ENCODE measurements around the gene CEP112. TPM values are rescaled to one million over a fixed set of nuclear protein-coding genes. Genes with fewer than 3 reads are reported as not detected.
A peak's percentile ranks its signal among the peaks of the same experiment; 100 is the strongest.

The CEP112 gene
- total RNA-seq, 1 donor from 2014 or later, result 21.8 TPM

GRCh38 chr17:65662196-65662595, 529.7 kb downstream of the CEP112 start:
- DNase-seq (ENCODE audit: low spot score), result no peak
- TF ChIP-seq, protein P1, sequence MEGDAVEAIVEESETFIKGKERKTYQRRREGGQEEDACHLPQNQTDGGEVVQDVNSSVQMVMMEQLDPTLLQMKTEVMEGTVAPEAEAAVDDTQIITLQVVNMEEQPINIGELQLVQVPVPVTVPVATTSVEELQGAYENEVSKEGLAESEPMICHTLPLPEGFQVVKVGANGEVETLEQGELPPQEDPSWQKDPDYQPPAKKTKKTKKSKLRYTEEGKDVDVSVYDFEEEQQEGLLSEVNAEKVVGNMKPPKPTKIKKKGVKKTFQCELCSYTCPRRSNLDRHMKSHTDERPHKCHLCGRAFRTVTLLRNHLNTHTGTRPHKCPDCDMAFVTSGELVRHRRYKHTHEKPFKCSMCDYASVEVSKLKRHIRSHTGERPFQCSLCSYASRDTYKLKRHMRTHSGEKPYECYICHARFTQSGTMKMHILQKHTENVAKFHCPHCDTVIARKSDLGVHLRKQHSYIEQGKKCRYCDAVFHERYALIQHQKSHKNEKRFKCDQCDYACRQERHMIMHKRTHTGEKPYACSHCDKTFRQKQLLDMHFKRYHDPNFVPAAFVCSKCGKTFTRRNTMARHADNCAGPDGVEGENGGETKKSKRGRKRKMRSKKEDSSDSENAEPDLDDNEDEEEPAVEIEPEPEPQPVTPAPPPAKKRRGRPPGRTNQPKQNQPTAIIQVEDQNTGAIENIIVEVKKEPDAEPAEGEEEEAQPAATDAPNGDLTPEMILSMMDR (IDR thresholded peaks at IDR 0.05), result no peak
- Mint-ChIP-seq H3K4me1 (ENCODE audit: low read depth) (peaks cover 20% of the 10 kb centered on the region), H3K9me3 (ENCODE audit: low read depth) (peaks cover 2% of the 10 kb centered on the region), H3K4me3 (ENCODE audit: unreplicated experiment) (no peak overlapping the region), H3K27ac (ENCODE audit: unreplicated experiment) (peak overlapping the region; percentile 50), H3K27me3 (ENCODE audit: low read depth) (no peaks in the 10 kb centered on the region), H3K36me3 (ENCODE audit: low read depth) (no peaks in the 10 kb centered on the region)

DNA sequence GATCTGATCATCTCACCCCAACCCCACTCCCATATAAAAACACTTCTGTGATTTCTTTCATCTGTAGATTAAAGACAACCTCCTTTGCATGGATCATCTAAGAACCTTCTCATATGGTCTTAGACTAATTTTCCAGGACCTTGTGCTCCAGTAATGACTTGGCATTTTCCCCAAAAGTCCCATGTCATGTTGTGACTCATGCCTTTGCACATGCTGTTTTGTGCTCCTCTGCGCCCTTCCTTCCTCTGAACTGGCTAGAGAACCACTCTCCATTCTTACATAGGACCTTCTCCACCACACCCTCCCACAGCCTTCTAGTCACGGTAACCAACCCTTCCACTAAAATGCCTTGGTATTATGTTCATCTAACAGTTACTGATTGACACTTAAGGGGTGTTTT, 531.0 kb downstream of the CEP112 start:
- Mint-ChIP-seq H3K4me3 (ENCODE audit: unreplicated experiment) (no peak overlapping the region), H3K27me3 (ENCODE audit: low read depth) (no peaks in the 10 kb centered on the region), H3K27ac (ENCODE audit: unreplicated experiment) (no peak overlapping the region), H3K4me1 (ENCODE audit: low read depth) (peaks cover 21% of the 10 kb centered on the region), H3K36me3 (ENCODE audit: low read depth) (no peaks in the 10 kb centered on the region), H3K9me3 (ENCODE audit: low read depth) (peaks cover 2% of the 10 kb centered on the region)
- DNase-seq (ENCODE audit: low spot score), result no peak
- TF ChIP-seq, protein P1 (IDR thresholded peaks at IDR 0.05), result no peak

- no peak overlapping the region for H3K4me3 Mint-ChIP-seq (ENCODE audit: unreplicated experiment)
- no peaks in the 10 kb centered on the region for H3K36me3 Mint-ChIP-seq (ENCODE audit: low read depth)
- no peaks in the 10 kb centered on the region for H3K27me3 Mint-ChIP-seq (ENCODE audit: low read depth)
- DNase-seq (ENCODE audit: low spot score), result no peak
- H3K9me3 Mint-ChIP-seq (ENCODE audit: low read depth), result peaks cover 2% of the 10 kb centered on the region
- TF ChIP-seq, protein P1 (IDR thresholded peaks at IDR 0.05), result no peak
- H3K4me1 Mint-ChIP-seq (ENCODE audit: low read depth), result peaks cover 21% of the 10 kb centered on the region
- H3K27ac Mint-ChIP-seq (ENCODE audit: unreplicated experiment), result no peak overlapping the region
These were observed 531.9 kb downstream of the CEP112 start for GRCh38 chr17:65660078-65660477.

DNA sequence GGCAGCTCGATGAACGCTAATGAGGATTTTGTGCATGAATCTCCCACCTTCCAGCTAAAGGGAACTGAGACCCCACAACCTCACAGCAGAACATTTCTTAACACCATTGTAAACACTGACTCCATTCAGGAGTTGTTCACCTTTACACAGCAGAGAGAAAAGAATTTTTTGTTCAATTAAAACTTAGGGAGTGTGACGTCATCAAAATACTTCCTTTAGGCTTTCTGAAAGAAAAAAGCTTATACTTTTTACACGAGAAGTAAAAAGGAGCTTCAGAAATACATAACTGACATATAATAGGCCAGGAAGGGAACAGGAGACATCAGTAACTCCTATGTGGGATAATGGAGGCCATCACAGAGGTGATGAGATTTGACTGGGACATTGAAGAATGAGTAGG, 532.4 kb downstream of the CEP112 start:
- Mint-ChIP-seq H3K36me3 (ENCODE audit: low read depth) (no peaks in the 10 kb centered on the region), H3K27me3 (ENCODE audit: low read depth) (no peaks in the 10 kb centered on the region), H3K27ac (ENCODE audit: unreplicated experiment) (no peak overlapping the region), H3K9me3 (ENCODE audit: low read depth) (peaks cover 2% of the 10 kb centered on the region), H3K4me3 (ENCODE audit: unreplicated experiment) (no peak overlapping the region), H3K4me1 (ENCODE audit: low read depth) (peaks cover 21% of the 10 kb centered on the region)
- no peak for DNase-seq (ENCODE audit: low spot score)
- TF ChIP-seq, protein P1 (IDR thresholded peaks at IDR 0.05), result no peak

- DNase-seq (ENCODE audit: low spot score), result no peak
- H3K4me1 Mint-ChIP-seq (ENCODE audit: low read depth), result peaks cover 11% of the 10 kb centered on the region
These were observed 534.6 kb downstream of the CEP112 start for GRCh38 chr17:65657251-65657828.

More at GRCh38 chr17:65657251-65657828, 534.6 kb downstream of the CEP112 start:
- no peaks in the 10 kb centered on the region for H3K27me3 Mint-ChIP-seq (ENCODE audit: low read depth)
- no peaks in the 10 kb centered on the region for H3K36me3 Mint-ChIP-seq (ENCODE audit: low read depth)
- H3K9me3 Mint-ChIP-seq (ENCODE audit: low read depth), result peaks cover 2% of the 10 kb centered on the region
- H3K4me3 Mint-ChIP-seq (ENCODE audit: unreplicated experiment), result no peak overlapping the region
- peak overlapping the region; percentile 25 for H3K27ac Mint-ChIP-seq (ENCODE audit: unreplicated experiment)
- TF ChIP-seq, protein P1 (IDR thresholded peaks at IDR 0.05), result no peak
